Measurements from ENCODE around the gene P3H2.

Gene P3H2

DNA sequence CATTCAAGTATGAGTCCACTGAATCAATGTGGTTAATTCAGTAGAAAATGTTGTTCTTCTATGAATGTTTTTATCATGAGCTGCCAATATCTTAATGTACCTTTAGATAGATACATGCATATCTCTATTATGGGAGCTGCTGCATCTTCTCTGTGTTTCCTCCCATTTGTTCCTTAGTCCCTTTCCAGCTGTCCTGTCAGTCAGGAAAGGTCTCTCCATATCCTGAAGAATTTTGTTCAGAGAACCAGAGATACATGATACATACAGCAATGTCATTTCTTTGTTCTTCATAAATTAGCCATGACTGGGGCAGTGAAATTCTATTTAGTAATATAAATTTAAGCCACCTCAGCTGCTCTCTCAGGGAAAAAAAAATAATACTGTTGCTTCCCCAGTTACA is 103.7 kb downstream of the P3H2 start:
- DNase-seq (ENCODE audit: low read depth): no peak

- no peak for DNase-seq (ENCODE audit: low read depth)
Measured at GRCh38 chr3:190014940-190015339, 105.8 kb downstream of the P3H2 start.

DNA sequence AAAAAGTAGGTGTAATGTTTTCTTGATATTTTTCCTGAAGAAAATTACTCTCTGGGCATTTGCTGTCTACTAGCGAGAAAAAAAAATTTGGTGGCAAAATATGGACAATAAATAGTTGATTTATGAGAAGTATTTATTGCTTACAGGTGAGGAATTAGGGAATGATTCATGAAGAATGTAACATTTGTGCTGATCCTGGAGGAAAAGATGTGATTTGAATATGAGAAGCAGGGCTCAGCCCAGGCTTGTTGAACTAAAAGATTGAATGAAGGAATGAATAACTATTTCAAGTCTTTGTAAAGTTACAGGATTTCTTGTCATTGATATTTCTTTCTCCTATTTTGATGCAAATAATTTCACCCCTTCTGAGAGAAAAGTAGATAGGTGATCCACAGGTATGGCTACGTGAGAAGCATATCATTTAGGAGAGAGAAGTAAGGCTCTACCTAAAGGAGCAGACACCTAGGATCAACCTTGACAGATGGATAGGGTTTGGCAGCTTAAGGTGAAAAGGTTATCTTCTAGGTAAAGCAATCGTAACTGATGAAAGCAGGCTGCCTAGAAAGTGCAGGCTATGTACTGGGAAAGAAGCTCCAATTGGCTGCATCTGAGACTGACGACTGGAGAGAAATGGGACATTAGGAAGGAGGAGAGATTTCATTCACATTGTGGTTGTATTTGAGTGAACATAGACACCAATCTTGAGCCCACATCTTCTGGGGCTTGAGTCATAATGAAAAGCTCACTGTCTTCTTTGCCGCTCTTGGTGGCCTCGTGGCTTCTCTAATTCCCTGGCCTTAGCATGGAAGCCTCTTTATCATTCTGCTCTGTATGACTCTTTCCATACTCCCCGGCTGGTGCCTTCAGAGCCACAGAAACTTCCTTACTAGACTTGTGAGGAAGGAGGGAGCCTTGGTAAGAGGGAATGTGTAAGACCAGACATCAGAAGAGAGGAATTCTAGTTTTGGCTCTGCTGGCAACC is 106.5 kb downstream of the P3H2 start:
- DNase-seq (ENCODE audit: low read depth): no peak

DNA sequence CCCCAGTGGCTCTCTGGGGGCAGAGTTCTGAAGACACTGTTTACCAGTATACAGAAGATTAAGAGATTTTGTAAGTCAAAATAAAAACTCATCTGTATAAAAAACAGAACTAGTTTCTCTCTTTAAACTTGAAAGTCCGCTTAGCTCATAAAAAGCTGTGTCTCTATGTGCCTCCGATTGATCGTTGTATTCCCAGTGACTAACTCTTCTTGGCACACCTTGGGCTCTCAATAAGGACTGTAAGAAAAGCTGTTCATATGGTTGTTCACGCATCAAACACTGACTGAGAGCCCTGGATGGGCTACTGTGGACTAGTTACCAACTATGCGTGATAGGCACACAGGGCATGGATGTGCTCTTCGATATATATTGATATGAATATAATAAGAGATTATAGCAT is 107.9 kb downstream of the P3H2 start:
- DNase-seq (ENCODE audit: low read depth): no peak

GRCh38 chr3:190012314-190012782 is 108.3 kb downstream of the P3H2 start:
- DNase-seq (ENCODE audit: low read depth): no peak

- DNase-seq (ENCODE audit: low read depth): no peak
Measured at GRCh38 chr3:190010486-190010885, 110.2 kb downstream of the P3H2 start.

DNA sequence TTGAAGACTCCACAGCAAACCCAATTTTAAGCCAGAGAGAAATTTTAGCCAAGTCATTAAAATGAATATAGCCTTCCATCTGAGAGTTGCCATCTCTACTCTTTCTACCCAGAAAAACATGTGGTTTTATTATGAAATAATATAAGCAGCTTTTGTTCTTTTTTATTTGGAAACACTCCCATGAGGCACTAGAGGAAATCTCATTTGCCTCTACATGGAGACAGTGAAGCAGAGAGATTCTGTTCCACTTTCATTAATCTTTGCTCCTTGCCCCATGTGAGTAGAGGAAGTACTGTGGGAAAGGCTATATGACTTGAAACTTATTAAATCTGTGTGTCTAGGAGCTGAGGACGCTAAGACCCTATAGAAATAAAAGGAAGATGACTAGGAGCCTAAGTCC is 111.1 kb downstream of the P3H2 start:
- no peak for DNase-seq (ENCODE audit: low read depth)

DNA sequence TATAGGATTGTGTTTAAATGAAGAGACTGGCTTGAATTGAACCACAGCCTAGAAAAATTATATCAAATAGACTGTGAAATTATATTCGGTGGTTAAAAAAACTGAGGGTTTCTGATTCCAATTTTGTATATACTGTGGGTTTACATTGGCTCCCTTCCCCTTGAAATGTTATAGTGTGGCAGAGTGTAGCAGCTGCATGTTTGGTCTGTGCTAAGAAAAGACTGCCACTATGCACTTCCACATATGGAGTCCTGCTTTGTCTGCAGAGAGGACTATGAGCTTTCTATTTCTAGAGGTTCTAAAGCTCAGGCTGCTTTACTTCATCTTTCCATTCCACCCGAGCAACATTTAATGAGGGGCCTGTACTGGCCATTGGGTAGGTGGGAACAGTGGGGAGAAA is 112.3 kb downstream of the P3H2 start:
- no peak for DNase-seq (ENCODE audit: low read depth)

DNA sequence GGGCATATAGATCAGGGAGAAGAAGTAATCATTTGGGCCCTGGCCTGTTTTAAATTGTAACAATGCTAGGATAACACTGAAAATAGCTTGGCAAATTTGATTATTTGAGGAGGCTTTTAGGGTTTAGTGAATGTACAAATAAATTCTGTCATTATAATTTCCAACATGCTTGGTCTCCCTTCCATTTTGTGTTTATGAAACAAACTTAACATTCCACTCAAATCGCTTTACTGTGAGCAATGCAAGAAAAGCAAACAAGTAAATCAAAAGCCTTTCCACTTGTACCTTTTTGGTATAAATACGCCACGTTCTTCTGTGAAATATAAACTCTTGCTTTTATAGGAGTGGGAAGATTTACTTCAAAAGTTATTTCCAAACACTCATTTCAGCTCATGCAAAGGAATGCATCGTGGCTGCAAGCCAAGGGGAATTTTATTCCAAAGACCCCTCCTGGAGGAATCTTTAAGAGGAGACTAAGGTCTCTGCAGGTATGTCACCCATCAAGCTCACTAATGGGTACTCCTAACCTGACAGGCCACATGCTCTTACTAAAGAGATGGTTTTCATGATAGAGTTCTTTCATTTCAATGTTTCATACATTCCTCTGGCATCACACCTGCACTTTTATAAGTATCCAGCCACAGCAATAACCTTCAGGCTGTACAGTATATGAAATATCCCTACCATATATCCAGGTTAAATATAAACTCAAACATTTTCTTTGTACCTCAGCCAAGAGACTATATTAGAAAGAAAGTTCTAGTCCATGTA is 115.2 kb downstream of the P3H2 start:
- no peak for DNase-seq (ENCODE audit: low read depth)

GRCh38 chr3:190004656-190005055 is 116.0 kb downstream of the P3H2 start:
- no peak for DNase-seq (ENCODE audit: low read depth)

GRCh38 chr3:190003681-190004123 is 117.0 kb downstream of the P3H2 start:
- no peak for DNase-seq (ENCODE audit: low read depth)

- DNase-seq (ENCODE audit: low read depth): no peak
Measured at GRCh38 chr3:190003068-190003467, 117.6 kb downstream of the P3H2 start.

GRCh38 chr3:190001426-190001825 is 119.3 kb downstream of the P3H2 start:
- DNase-seq (ENCODE audit: low read depth): no peak

GRCh38 chr3:190000861-190001196 is 119.9 kb downstream of the P3H2 start:
- DNase-seq (ENCODE audit: low read depth): no peak

DNA sequence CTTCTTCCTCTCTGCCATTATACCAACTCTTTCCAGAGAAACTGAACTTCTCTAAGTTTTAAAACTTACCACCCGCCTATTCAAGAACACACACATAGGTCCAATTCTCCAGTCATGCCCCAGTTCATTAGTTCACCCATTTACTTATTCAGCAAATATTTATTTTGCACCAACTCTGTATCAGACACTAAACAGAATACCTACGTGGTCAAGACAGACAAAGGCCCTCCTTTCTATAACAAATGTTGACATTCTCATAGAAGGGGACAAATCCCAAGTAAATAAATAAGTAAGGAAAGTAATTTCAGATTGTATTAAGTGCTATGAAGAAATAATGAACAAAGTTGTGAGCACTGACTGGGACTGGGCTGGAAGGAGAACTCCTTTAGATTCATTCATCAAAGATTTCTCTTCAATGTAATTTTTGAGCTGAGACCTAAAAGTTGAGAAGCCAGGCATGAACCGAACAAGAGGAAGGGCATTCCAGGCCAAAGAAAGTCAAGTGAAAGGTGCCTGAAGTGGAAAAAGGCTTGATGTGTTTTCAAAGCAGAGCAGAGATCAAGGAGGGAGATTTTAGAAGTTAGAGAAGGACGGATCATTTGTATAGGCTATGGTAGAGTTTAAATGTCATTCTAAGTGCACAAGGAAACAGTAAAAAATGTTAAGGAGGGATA is 120.4 kb downstream of the P3H2 start:
- DNase-seq (ENCODE audit: low read depth): no peak

- no peak for DNase-seq (ENCODE audit: low read depth)
Measured at GRCh38 chr3:189999718-190000117, 121.0 kb downstream of the P3H2 start.

GRCh38 chr3:189995129-189995528 is 125.6 kb downstream of the P3H2 start:
- no peak for DNase-seq (ENCODE audit: low read depth)

DNA sequence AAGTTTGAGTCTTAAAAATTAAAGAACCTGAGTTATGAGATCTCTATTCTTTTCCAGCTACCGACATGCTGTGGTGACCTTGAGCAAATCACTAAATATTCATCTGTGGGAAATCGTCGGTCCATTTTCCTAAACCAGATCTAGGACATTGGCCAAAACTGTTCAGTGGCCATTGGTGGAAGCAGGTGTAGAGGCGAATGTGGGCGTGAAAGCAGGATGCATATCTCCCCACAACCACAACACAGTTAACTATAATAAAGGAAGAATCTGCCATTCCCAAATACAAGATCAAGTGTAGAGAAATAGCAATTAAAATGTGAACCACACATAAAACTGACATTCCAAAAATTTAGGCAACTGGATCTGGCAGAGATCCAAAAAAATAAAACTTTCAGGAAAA is 129.9 kb downstream of the P3H2 start:
- DNase-seq (ENCODE audit: low read depth): no peak

DNA sequence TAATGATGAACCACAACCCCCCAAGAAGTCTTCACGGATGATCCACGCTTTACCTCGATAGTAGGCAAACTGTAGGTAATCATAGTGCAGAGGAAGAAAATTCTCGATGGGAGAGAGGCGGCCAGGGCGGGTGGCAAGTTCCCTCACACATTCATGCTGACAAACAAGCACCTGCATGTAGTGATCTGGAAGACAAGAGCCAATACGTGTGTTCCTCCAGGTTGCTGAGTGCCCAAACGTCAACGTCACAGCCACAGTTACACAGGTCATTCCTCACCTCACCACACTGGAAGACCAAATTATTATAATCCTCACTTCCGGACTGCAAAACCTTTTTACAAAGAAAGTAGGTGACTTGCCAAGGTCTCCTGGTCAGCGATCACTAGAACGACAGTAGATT is 131.8 kb downstream of the P3H2 start:
- DNase-seq (ENCODE audit: low read depth): no peak

DNA sequence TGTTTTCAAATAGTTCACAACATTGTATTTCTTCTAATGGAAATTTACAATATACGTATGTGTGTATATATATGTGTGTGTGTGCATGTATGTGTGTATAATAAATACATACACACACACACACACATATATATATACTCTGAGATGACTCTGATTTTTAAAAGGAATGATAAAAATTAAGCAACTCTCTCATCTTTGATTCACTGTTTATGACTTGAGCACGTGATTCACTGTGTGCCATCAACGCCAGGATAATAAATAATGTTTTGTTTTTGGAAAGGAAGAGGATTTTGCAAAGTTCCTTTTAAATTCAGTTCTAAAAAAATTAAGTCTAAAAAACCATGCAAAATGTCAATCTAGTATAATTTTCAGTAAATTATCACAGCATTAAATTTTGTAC is 132.4 kb downstream of the P3H2 start:
- DNase-seq (ENCODE audit: low read depth): no peak

DNA sequence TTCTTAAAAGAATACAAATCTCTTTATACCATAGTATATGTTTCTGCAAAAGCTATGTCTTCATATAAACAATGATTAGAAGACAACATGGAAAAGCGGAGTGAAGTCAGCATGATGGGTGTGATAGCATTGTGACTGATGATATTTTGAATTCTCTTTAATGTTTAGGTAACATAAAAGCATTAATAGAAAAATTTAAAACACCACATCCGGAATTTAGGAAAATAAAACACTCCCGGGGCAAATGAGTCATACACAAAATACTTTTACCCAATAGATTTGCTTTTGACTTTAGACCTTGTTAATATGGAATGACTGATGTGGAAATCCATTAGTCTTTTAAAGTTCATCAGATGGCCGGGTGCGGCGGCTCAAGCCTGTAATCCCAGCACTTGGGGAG is 134.7 kb downstream of the P3H2 start:
- no peak for DNase-seq (ENCODE audit: low read depth)

DNA sequence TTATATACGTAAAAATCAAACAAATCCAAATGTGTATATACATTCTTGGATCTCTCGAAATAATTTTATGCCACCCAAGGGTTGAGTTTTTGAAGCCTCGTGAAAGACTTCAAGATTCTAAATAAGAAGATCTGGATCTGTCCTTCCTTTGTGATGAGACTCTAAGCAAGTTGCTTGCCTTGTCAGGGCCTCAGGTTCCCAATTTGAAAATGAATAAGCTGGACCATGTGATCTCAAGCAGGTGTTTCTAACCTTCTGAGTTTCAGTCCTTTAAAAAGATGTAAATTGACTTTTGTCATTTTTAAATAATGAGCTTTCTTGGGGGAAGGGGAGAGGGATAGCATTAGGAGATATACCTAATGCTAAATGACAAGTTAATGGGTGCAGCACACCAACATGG is 137.1 kb downstream of the P3H2 start:
- no peak for DNase-seq (ENCODE audit: low read depth)

Measured in activated T-helper 1 cell treated with Interleukin-2 at 50 U/mL for 16 hours (primary cell).